WI38 (cell line): ENCODE results near the gene BDKRB2.
A peak's percentile ranks its signal among the peaks of the same experiment; 100 is the strongest.

Source experiments
- H3K4me3 ChIP-seq: 2 replicates; pipeline ENCODE4 v1.5.1; 2011; ENCODE audit warnings: low read depth, mild to moderate bottlenecking, control low read depth, low read length
- TF ChIP-seq, protein P1 (sequence below): IDR thresholded peaks from 2 replicates; pipeline ENCODE4 v1.5.1; 2012; ENCODE audit warnings: low read depth, mild to moderate bottlenecking, control low read depth, low read length

The BDKRB2 gene

DNA sequence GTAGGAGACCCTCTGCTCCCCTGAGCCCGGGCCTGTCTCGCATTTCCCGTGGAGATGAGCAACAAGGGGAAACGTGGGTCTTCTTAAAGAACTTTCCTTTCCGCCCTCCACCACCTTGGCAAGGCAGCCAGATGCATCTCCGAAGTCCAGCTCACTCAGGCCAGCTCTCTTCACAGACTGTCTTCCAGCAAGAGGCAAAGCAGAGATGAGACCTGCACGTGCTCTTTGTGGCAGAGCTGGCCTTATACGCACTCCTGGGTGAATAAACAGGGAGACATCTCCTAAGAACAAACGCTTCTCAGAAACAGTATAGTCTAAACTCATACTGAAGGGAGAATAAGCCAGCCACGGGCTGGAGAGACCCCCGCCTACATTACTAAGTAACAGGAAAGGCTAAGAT lies 50.0 kb downstream of the BDKRB2 start:
- no peak overlapping the region for H3K4me3 ChIP-seq
- TF ChIP-seq, protein P1, sequence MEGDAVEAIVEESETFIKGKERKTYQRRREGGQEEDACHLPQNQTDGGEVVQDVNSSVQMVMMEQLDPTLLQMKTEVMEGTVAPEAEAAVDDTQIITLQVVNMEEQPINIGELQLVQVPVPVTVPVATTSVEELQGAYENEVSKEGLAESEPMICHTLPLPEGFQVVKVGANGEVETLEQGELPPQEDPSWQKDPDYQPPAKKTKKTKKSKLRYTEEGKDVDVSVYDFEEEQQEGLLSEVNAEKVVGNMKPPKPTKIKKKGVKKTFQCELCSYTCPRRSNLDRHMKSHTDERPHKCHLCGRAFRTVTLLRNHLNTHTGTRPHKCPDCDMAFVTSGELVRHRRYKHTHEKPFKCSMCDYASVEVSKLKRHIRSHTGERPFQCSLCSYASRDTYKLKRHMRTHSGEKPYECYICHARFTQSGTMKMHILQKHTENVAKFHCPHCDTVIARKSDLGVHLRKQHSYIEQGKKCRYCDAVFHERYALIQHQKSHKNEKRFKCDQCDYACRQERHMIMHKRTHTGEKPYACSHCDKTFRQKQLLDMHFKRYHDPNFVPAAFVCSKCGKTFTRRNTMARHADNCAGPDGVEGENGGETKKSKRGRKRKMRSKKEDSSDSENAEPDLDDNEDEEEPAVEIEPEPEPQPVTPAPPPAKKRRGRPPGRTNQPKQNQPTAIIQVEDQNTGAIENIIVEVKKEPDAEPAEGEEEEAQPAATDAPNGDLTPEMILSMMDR = no peak

DNA sequence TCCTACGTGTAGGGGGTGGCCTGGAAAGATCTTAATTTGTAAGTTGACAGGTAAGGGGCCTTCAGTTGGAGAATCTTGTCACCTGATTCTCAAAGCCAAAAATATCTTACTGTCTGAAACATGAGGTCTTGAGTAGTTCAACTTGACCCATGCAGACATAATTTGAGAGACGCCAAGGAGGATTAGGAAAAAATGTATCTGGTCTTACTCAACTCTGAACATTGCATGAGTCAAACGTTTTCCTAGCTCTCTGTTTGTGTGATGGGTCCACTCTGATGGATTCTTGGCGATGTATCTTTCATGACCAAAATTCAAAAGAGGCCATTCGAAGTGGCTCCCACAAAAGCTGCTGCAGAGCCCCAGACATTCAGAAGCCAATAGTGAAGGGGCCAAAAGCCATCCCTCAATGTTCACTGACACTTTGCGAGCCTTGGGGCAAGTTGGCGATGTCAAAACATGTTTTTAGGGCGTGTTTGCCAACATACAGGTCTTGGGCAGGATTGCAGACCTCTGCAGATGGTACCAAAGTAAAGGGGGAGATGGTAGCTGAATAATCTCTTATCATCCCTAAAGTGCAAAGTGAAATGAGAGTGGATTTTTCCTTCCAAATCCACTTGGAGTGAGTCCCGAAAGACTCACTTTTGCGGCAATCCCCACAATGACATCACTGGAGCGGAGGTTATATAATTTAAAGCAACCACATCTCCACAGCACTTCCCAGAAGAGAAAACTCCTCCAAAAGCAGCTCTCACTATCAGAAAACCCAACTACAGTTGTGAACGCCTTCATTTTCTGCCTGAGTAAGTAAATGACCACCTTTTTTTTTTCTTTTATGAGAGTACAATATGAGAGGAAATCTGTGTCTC lies 51.1 kb downstream of the BDKRB2 start, which contains the start of gene BDKRB1:
BDKRB1 (plus strand) TSS at position 710 of the 866 bp plus-strand sequence. CDS start 7,473 bp downstream, outside the sequence.
- H3K4me3 ChIP-seq = peak within 1 kb of the TSS; percentile 79
- TF ChIP-seq, protein P1 = no peak

DNA sequence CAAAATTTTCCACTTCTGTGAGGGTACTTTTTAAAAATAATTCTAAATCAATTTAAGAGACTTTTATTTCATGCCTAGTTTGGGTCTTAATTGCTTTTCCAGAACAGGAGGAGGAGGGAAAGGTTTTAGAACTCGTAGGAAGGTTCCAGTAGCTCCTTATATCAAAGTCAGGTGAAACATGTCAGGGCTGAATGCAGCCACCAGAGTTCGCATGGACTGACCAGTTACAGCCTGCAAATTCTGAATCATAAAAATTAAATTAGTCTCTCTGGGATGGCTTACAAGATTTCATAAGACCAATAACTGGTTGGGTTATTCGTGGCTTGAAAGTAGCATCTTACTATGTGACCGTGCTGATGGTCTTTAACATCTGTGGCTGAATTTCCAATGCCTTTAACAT lies 51.8 kb downstream of the BDKRB2 start:
- peak overlapping the region; percentile 79 for H3K4me3 ChIP-seq
- TF ChIP-seq, protein P1 = no peak

DNA sequence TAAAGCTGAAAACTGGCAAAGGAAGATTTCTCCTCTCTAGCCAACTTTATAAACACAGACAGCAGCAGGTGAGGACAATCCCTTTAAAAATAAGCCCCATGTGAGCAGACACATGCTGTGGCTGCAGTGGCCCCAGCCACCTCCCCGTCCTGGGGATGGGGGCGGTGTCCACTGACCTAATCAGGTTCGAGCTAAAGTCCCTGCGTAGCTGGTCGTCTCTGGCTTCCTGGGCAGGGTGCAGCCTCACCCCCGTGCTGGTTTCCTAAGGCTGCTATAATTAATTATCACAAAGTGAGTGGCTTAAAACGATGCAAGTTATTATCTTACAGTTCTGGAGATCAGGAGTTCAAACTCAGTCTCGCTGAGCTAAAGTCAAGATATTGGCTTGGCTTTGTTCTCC lies 52.4 kb downstream of the BDKRB2 start:
- TF ChIP-seq, protein P1 = no peak
- H3K4me3 ChIP-seq = peak overlapping the region; percentile 79

DNA sequence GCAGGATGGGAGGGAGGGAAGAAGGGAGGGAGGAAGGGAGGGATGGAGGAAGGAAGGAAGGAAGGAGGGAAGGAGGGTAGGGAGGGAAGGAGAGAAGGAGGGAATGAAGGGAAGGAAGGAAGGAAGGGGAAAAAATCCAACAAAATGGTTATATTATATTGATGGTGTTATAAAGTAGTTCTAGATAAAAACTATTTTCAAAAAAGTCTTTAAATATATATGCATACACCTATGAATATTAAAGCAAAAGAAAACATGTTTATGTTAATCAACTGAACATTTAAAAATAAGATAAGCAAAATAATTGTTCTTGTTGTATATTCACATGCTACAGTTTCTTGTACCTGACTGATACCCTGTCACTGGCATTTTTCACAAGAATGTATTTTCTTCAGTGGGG lies 53.3 kb downstream of the BDKRB2 start:
- H3K4me3 ChIP-seq = peak overlapping the region; percentile 79
- TF ChIP-seq, protein P1 = no peak

DNA sequence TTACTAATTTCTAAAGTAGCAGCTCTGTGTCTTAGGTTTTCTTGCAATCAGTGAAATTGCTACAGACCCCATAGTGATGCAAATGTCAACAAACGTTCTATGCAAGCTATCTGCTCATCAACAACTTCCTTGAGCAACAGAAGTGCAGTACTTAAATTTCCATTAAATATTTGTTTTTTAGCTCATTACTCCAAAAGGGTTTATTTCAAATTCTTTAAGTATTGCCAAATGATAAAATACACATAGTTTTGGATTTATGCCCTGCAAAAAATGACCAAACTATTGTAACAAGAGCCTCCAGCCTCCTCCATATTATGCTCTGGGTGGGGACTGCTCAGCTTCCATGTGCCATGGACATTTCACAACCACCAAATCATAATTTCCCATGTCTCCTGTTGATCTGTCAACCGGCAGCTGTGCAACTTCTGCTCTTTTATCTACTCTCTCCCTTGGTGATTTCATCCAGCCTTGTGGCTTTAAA lies 55.7 kb downstream of the BDKRB2 start:
- peak overlapping the region; percentile 15; the same call in 1 of the 2 replicates for H3K4me3 ChIP-seq

More for the DNA sequence above, 55.7 kb downstream of the BDKRB2 start:
- TF ChIP-seq, protein P1 = no peak
